GM21786 (cell line): ENCODE results near the gene RPS6KA2.

ENCODE experiments used
- ATAC-seq: cut with Tn5 transposase; IDR thresholded peaks from one replicate; pipeline ENCODE4 v1.9.1; 2021; ENCODE audit not compliant: unreplicated experiment

The RPS6KA2 gene

GRCh38 chr6:166616261-166617238 is 10.5 kb downstream of the RPS6KA2 start:
- ATAC-seq: no peak

- ATAC-seq: no peak
These were observed 11.8 kb downstream of the RPS6KA2 start for GRCh38 chr6:166615059-166615770.

DNA sequence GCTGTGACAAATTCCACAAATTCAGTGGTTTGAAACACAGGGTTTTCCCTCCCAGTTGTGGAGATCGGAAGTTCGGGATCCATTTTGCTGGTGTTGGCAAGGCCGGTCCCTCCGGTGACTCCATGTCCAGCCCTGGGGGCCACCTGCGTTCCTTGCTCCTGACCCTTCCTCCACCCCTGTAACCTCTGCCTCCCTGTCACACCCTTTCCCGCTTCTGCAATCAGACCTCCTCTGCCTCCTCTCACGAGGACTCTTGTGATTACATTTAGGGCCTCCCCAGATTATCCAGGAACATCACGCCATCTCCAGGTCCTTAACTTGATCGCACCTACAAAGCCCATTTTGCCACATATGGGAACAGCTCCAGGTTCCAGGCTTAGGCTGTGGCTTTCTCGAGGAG is 12.5 kb downstream of the RPS6KA2 start:
- no peak for ATAC-seq

DNA sequence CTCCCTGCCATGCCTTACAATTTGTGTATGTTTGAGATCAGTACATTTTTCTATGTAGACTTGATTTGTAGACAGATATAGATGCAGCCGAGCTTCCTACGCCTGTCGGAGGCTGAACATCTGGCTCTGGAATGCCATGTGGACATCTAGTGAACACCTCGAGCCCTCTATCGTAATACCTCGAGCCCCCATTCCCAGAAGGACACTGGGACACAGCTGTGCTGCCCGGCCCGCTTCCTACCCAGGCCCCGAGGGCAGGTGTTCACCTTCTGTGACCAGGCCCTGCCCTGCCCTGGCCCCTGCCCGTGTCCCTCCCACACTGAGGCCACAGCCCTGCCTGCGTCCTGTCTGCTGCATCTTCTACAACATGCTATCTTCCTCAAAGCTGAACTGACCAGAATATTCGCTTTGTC is 12.9 kb downstream of the RPS6KA2 start:
- no peak for ATAC-seq

- no peak for ATAC-seq
These were observed 14.0 kb downstream of the RPS6KA2 start for GRCh38 chr6:166613027-166613426.

- ATAC-seq: no peak
These were observed 14.6 kb downstream of the RPS6KA2 start for GRCh38 chr6:166612471-166612881.

GRCh38 chr6:166611631-166612030 is 15.4 kb downstream of the RPS6KA2 start:
- ATAC-seq: no peak

DNA sequence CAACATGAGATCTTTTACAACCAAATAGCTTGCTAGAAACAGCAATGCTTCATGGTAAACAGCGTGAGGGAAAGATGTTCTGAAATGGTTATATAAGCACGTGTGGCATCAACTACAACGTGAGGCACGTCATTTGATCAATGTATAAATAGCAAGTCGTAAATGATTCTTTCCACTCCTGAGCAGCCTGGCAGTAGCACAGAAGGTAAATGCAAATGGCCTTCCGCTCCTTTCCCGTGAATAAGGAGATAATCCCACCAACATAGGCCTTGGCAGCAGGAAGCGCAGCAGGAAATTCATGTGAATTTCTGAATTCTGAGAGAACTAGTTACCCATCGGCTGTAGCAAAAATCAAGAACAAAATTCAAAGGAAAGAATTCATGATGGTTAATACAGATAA is 17.0 kb downstream of the RPS6KA2 start:
- no peak for ATAC-seq

GRCh38 chr6:166608774-166609173 is 18.3 kb downstream of the RPS6KA2 start:
- ATAC-seq: no peak

GRCh38 chr6:166605752-166606151 is 21.3 kb downstream of the RPS6KA2 start:
- ATAC-seq: no peak

GRCh38 chr6:166604911-166605310 is 22.1 kb downstream of the RPS6KA2 start:
- no peak for ATAC-seq

GRCh38 chr6:166604328-166604727 is 22.7 kb downstream of the RPS6KA2 start:
- ATAC-seq: no peak

GRCh38 chr6:166603043-166603690 is 23.9 kb downstream of the RPS6KA2 start:
- ATAC-seq: no peak

DNA sequence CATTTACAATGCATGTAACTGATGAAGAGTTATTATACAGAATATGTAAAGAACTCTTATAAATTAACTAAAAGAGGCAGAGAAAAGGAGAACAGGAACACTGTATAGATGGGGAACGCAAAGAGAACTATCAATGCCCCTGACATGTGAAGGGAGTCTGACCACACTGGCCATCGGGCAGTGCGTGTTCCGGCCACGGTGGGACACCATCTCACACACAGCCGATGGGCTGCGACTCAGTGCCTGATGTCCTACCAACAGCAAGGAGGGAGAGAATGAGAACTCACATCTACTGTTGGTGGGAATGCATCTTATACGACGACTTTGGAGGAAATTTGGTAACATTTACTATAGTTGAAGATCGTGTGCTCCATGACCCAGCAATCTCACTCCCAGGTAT is 25.1 kb downstream of the RPS6KA2 start:
- no peak for ATAC-seq

DNA sequence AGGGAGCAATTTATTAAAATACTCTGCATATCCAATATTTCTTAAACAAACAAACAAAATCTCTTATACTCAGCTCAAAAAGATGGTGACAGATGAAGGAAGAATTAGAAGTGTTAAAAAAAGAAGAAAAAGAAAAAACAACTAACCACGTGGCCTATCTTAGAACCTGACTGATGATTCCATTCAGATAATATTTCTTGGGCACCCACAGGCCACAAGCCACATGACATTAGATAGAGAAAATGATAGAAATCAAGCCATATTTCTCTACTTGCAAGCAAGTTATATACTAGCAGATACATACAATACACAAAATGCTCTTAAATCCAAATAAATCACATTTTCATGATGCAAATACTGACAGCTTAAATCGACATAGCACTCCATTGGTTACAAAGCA is 26.1 kb downstream of the RPS6KA2 start:
- no peak for ATAC-seq

DNA sequence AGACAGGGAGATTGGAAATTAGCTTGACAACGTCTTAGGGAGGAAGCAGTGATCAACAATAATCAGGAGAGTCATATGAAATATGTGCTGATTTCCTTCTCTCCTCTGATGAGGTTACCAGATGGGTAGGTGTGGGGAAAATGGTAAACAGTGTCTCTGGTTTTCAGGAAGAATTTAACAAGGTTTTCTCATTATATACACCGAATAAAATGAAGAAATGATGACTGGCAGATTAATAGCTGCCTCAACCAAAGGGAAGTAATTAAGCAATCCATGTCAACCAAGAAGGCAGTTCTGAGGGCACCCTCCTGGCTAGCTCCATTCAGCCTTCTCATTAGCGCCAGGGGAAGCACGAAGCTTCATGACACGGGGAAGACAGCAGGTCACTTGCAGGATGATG is 27.8 kb downstream of the RPS6KA2 start:
- ATAC-seq: no peak

DNA sequence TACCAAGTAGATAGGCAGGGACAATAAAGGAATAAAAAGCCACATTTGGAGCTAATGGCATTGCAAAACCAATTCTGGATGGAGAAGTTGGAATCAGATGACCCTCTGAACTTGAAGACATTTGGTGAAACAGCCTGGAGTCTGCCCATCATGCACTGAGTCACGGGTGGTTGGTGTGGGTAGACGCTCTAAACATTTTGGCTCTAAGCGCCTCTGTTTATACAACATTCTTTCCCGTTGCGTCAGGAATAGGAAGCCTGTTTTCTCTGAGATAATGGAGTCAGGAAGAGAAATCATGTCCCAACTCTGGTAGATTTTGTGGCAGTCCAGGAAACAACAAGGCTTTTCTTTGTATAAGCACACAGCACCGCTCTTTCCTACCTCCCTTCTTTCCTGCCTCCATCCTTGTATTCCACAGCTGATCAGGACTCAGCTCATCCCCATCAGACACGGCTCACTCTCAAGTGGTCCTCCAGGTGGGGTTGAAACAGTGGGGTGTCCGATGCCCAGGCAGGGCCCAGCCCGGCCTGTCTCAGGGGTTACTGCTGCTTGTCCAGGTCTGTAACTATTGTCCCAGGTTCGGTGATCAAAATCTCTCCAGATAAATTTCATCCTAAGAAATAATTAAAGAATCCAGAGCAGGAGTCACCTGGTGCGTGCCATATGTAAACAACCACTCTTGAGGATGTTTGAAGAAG is 28.5 kb downstream of the RPS6KA2 start:
- no peak for ATAC-seq

GRCh38 chr6:166597711-166598440 is 29.2 kb downstream of the RPS6KA2 start:
- no peak for ATAC-seq

- ATAC-seq: no peak
These were observed 30.1 kb downstream of the RPS6KA2 start for GRCh38 chr6:166596776-166597507.

- ATAC-seq: no peak
These were observed 31.1 kb downstream of the RPS6KA2 start for GRCh38 chr6:166595949-166596348.
